Myocyte (in vitro differentiated cells): ENCODE measurements around the gene NCOR1. TPM values are rescaled to one million over a fixed set of nuclear protein-coding genes. Genes with fewer than 3 reads are reported as not detected.

Experiments
- DNase-seq: peaks from one replicate; pipeline ENCODE4 v3.0.0-alpha.2; 2012; ENCODE audit warnings: low read depth
- total RNA-seq: library from RNA; depleted of rRNA; stranded (reverse); fragments of >200 nt; gene quantifications from 2 replicates; pipeline ENCODE4 v1.2.3, GENCODE V29; 2014

The NCOR1 gene
- total RNA-seq, 1 donor from 2014 or later, result 73.3 TPM

DNA sequence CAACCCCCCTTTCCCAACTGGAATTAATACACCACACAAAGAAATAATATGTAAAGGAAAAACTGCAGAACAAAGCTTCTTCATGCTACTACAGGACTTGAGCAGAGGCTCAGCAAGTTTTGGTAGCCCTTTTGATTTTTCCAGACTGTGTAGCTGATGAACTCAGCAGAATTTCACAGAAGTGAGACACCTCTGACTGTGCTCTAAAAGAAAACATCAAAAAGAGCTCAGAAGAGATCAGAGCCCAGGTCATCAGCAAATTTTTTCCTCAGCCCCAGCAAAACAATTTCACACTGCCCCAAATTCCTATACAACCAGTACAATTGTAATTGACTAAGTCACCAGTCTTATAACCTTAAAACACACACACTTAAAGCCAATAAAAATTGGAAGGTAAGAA is 177.7 kb downstream of the NCOR1 start:
- no peak for DNase-seq

- no peak for DNase-seq
Observed at GRCh38 chr17:16036261-16036660, 179.1 kb downstream of the NCOR1 start.

- no peak for DNase-seq
Observed at GRCh38 chr17:16033729-16034349, 181.5 kb downstream of the NCOR1 start.

GRCh38 chr17:16027708-16028584 is 187.4 kb downstream of the NCOR1 start:
- DNase-seq, result peak; percentile 81

DNA sequence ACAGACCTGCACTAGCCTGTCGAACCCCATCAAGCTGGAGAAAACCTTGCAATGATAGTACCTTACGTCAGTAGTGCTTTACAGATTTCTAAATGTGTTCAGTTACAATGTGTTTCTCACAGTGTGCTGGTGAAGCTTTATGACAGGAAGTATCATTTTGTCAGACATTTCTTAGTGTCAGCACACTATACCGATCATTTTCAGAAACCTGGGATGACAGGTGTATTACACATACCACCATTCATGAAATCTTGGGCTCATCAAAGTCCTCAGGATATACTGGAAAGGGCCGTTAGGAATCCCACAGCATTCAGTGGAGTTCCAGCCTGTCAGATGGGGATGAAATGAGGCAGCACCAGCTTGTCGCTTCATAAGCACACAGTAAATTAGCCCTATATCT is 188.4 kb downstream of the NCOR1 start:
- DNase-seq, result no peak

- DNase-seq, result no peak
Observed at GRCh38 chr17:16025202-16025601, 190.1 kb downstream of the NCOR1 start.

GRCh38 chr17:16023881-16024280 is 191.5 kb downstream of the NCOR1 start:
- DNase-seq, result no peak

DNA sequence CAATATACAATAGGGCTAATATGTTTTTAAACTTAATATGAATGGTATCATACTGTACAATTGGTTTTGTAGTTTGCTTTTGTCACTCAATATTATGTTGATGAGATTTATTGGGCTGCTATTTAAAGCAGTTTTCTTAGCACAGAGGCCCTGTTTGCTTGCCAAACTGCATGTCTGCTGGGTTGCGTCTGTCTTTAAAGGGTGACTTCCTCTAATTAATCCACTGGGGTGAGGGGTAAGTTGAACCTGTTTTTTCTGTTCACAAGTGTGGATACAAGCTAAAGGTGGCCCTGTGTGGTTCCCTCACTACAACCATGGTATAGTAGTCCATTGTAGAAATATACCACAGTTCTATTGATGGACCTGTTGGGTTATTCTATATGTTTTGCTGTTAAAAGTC is 196.0 kb downstream of the NCOR1 start:
- no peak for DNase-seq

- DNase-seq, result peak; percentile 75
Observed at GRCh38 chr17:16013943-16014407, 201.4 kb downstream of the NCOR1 start.

DNA sequence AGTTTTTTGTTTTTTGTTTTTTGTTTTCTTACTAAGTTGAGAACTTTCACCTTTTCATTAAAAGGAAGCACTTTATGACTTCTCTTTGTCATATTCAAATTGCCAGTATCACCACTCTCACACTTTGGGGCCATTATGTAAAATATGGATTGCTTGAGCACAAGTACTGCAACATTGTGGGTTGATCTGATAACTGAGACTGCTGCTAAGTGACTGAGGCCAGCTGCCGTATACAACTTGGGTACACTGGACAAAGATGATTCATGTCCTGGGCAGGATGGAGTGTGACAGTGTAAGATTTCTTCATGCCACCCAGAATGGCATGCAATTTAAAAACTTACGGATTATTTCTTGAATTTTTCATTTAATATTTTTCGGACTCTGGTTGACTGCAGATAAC is 207.9 kb downstream of the NCOR1 start:
- peak; percentile 66 for DNase-seq

DNA sequence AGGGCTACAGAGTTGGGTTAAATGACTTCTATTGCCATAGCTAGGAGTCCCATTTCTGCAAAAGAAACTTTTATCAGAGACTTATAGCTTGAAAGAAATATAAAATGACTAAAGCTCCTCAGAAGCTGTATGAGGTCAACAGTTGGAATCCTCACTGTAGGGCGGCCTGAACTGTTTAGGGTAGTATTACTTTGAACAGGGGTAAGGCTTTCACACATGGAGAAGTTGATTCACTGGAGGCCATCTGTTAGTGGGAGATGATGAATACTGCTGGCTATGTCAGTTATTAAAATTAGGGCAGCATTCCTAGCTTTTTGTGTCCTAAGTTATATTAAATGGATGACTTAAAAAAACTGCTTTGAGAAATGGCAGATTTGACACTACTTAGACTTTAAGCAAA is 209.7 kb downstream of the NCOR1 start:
- DNase-seq, result peak; percentile 70

- DNase-seq, result no peak
Observed at GRCh38 chr17:16003841-16004240, 211.5 kb downstream of the NCOR1 start.

DNA sequence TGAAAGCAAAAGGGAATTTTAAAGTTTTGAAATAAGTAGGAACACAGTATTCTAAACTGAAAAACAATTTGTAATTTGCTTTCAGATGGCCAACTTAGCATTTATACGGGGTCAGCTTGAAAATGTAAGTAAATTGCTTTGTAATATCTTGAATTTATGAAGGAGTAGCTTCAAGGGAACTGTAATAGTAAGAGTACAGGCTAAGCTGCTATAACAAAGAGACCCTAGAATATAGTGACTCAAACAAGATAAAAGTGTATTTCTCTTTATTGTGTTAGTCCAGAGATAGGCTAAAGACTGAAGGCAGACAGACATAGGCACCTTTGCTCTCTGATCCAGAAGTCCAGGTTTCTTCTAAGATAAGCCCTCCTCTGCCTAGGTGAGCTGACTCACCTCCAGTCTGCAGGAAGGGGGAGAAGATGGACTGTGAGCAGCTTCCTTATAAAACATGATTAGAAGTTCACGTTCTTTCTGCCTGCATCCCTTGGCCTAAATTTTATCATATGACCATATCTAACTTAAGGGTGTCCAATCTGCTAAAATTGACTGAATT is 212.6 kb downstream of the NCOR1 start:
- DNase-seq, result no peak

GRCh38 chr17:16001226-16001897 is 214.0 kb downstream of the NCOR1 start:
- no peak for DNase-seq

DNA sequence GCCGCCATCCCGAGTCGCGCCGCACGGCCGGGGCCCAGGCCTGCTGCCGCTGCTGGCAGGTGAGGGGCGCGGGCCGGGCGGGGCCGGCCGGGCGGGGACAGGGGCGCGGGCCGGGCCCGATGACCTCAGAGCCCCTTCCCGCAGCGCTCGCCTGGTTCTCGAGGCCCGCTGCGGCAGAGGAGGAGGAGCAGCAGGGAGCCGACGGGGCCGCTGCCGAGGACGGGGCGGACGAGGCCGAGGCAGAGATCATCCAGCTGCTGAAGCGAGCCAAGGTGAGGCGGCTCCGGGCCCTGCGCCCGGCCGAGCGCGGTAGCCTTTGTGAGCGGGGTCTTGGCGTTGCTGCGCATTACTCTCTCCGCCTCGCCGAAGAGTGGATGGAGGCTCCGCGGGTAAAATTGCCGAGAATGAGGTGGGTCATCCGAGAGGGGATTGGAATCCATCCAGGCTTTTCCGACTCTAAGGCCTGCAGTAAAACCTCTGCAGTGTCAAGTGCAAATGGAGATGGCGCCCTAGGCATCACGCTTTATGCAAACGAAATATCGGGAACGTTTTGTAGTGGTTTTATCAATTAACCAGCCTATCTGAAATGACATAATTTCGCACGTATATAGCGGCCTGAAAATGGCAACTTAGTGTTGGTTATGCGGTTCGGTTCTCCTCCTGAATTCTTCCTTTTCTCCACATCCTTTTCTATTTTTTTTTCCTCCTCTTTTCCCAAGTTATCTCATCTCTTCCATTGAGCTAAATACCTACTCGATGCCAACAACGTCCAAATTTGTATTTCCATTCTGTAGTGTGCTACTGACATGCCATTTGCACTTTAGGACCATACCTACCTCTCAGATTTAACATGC is 215.1 kb downstream of the NCOR1 start:
- peak; percentile 49 for DNase-seq

DNA sequence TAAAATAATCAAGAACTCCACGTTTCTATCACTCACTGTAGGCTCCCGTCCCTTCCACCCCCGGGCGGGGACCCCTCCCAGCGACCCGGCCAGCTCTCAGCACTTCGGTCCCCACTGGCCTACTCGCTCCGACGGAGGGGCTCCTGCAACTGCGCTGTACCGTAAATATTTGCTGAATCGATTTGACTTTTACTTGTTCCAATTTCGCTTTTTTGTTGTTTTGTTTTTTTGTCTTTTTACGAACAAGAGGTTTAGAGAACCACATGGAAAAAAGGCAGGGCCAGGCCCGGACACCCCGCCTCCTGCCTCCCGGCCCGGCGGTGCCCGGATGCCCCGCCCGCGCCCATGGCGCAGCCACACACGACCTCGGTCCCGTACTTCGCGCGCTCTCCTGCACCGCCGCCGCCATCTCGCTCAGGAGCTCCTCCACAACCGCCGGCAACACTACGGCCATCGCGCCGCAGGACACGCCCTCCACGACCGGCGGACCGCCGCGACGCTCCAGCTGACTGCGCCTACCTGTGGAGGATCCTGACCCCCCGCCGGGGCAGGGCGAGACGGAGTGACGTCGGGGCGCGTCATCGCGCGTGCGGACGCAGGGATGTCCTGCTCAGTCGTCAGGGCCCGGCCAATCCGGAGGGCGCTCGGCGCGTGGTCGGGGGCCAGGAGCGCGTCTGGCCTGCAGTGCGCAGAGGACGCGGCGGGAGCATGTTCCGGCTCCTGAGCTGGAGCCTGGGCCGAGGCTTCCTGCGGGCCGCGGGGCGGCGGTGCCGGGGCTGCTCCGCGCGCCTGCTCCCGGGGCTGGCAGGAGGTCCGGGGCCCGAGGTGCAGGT is 216.0 kb downstream of the NCOR1 start, which contains the start of the genes TTC19 and ZSWIM7:
Gene TTC19 (plus strand): TSS at position 684 of the 833 bp plus-strand sequence. CDS start 25 bp downstream, at position 709.
Gene ZSWIM7 (minus strand): TSS at position 564 of the 833 bp plus-strand sequence. CDS start 110 bp downstream, at position 454.
- DNase-seq, result peak; percentile 94

- no peak for DNase-seq
Observed at GRCh38 chr17:15998031-15998562, 217.2 kb downstream of the NCOR1 start.

DNA sequence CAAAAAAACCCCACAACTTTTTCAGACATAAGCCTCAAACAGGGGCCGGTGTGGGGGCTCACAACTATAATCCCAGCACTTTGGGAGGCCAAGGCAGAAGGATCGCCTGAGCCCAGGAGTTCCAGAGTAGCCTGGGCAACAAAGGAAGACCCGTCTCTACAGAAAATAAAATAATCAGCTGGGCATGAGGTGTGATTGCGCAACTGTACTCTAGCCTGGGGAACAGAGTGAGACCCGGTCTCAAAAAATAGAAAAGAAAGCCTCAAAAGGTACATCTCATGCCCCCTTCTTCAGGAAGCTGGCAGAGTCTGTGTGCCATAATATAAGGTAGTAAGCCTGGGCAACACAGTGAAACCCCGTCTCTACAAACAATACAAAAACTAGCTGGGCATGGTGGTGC is 219.0 kb downstream of the NCOR1 start:
- no peak for DNase-seq
